Loucy (cell line): ENCODE data around the gene DRAM2.

Experiments used
- H2AFZ ChIP-seq: fragments of 200-600 bp; sonication (generic); 2 replicates; pipeline ENCODE4 v1.6.0; 2016; ENCODE audit warnings: antibody characterized with exemption, mild to moderate bottlenecking, low read length, moderate library complexity
- H3F3A ChIP-seq: fragments of 200-600 bp; 2 replicates; pipeline ENCODE4 v1.6.0; 2016; ENCODE audit warnings: antibody characterized with exemption, low read depth, mild to moderate bottlenecking
- H3K27me3 ChIP-seq: fragments of 200-600 bp; sonication (generic); 2 replicates; pipeline ENCODE4 v1.6.1; 2014; ENCODE audit warnings: low read length, mild to moderate bottlenecking; ENCODE audit not compliant: insufficient read depth, poor library complexity, severe bottlenecking
- H3K36me3 ChIP-seq: fragments of 200-600 bp; sonication (generic); 2 replicates; pipeline ENCODE4 v1.6.1; 2016; ENCODE audit warnings: low read length; ENCODE audit not compliant: insufficient read depth
- H3K4me1 ChIP-seq: fragments of 200-600 bp; sonication (generic); 2 replicates; pipeline ENCODE4 v1.5.1; 2014; ENCODE audit warnings: low read length, mild to moderate bottlenecking; ENCODE audit not compliant: insufficient read depth, poor library complexity, severe bottlenecking
- H3K4me2 ChIP-seq: fragments of 200-600 bp; sonication (generic); 2 replicates; pipeline ENCODE4 v1.6.0; 2014; ENCODE audit warnings: antibody characterized with exemption, low read length, low read depth, mild to moderate bottlenecking; ENCODE audit not compliant: poor library complexity, severe bottlenecking
- H3K4me3 ChIP-seq: fragments of 200-600 bp; sonication (generic); 2 replicates; pipeline ENCODE4 v1.5.1; 2014; ENCODE audit warnings: low read length, mild to moderate bottlenecking, mixed read lengths; ENCODE audit not compliant: poor library complexity, severe bottlenecking
- H3K79me2 ChIP-seq: fragments of 200-600 bp; sonication (generic); 2 replicates; pipeline ENCODE4 v1.6.1; 2014; ENCODE audit warnings: low read length; ENCODE audit not compliant: insufficient read depth
- H3K9ac ChIP-seq: fragments of 200-600 bp; sonication (generic); 2 replicates; pipeline ENCODE4 v1.6.0; 2014; ENCODE audit warnings: mild to moderate bottlenecking, low read depth, low read length, moderate library complexity; ENCODE audit not compliant: poor library complexity, severe bottlenecking
- H3K9me2 ChIP-seq: fragments of 200-600 bp; sonication (generic); replicated peaks from 2 replicates; pipeline ENCODE4 v1.6.1; 2016; ENCODE audit warnings: low read depth, low read length, mixed read lengths
- H3K9me3 ChIP-seq: fragments of 200-600 bp; sonication (generic); 2 replicates; pipeline ENCODE4 v1.6.1; 2014; ENCODE audit warnings: mild to moderate bottlenecking, antibody characterized with exemption, low read length, low read depth; ENCODE audit not compliant: insufficient read depth
- H4K20me1 ChIP-seq: fragments of 200-600 bp; sonication (generic); 2 replicates; pipeline ENCODE4 v1.6.0; 2014; ENCODE audit warnings: antibody characterized with exemption, low read length, mild to moderate bottlenecking; ENCODE audit not compliant: insufficient read depth, poor library complexity, severe bottlenecking
- EZH2phosphoT487 ChIP-seq: fragments of 200-600 bp; IDR thresholded peaks from 2 replicates; pipeline ENCODE4 v1.6.1; 2018; ENCODE audit warnings: antibody characterized with exemption, mild to moderate bottlenecking, moderate library complexity, borderline replicate concordance
- TF ChIP-seq, protein P1 (sequence below): fragments of 200-600 bp; sonication (generic); conservative IDR thresholded peaks from 2 replicates; pipeline ENCODE4 v1.5.1; 2014; ENCODE audit warnings: mild to moderate bottlenecking, antibody characterized with exemption, low read length

DRAM2 gene

DNA sequence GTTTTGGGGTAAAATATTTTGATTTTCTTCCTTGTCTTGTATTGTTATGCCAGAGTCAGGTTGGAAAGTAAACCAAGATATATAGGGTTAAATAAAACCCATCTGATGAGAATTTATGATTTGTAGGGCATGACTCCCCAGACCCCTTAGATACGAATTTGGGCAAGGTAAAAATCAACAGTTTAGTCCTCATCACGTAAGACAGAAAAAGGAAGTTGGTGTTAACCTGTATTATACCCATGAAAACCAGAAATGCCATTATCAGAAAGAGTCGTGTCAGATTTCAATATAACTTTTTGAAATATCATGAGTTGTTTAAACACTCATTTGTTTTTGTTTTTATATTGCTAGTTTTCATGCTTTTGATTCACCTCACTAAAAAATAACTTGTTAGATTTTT is 11.9 kb upstream of the DRAM2 start:
- Histone ChIP-seq H4K20me1 (peaks cover 72% of the 10 kb centered on the region), H3K9ac (peak overlapping the region; percentile 19), H3K9me2 (no peaks in the 10 kb centered on the region), H3K36me3 (peaks cover 61% of the 10 kb centered on the region), H3K4me1 (peaks cover 62% of the 10 kb centered on the region), H3F3A (no peaks in the 10 kb centered on the region), H3K4me3 (peak overlapping the region; percentile 48), H3K4me2 (peak overlapping the region; percentile 63), H2AFZ (no peak overlapping the region), H3K9me3 (no peaks in the 10 kb centered on the region), H3K79me2 (peaks cover 98% of the 10 kb centered on the region), H3K27me3 (no peaks in the 10 kb centered on the region)
- TF ChIP-seq EZH2phosphoT487 = no peak
- TF ChIP-seq, protein P1, sequence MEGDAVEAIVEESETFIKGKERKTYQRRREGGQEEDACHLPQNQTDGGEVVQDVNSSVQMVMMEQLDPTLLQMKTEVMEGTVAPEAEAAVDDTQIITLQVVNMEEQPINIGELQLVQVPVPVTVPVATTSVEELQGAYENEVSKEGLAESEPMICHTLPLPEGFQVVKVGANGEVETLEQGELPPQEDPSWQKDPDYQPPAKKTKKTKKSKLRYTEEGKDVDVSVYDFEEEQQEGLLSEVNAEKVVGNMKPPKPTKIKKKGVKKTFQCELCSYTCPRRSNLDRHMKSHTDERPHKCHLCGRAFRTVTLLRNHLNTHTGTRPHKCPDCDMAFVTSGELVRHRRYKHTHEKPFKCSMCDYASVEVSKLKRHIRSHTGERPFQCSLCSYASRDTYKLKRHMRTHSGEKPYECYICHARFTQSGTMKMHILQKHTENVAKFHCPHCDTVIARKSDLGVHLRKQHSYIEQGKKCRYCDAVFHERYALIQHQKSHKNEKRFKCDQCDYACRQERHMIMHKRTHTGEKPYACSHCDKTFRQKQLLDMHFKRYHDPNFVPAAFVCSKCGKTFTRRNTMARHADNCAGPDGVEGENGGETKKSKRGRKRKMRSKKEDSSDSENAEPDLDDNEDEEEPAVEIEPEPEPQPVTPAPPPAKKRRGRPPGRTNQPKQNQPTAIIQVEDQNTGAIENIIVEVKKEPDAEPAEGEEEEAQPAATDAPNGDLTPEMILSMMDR = no peak

DNA sequence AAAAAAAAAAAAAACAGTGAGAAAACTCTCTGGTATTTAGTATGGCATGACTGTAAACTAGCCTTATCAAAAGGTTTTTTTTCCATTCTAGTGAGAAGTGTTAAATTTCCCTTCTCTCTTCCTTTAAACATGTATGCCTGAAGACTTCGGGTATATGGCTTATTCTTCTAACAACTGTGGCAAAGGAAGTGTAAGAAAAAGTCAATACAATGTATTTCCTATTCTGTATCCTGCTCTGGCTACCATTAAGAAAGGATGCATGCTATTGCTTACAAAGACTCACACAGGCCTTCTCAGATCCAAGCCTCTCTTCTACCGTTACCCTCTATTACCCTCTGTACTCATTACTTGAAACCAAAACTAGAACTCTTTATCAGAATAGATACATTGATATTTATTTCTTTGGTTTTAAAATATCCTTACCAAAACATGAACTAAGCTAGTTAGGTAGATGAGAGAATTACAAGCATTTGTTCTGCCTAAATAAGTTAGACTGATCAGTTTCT is 8.5 kb upstream of the DRAM2 start:
- peak overlapping the region; percentile 42 for H3K4me3 ChIP-seq
- H3K36me3 ChIP-seq = peaks cover 47% of the 10 kb centered on the region
- H2AFZ ChIP-seq = no peak overlapping the region
- no peaks in the 10 kb centered on the region for H3F3A ChIP-seq
- H3K4me2 ChIP-seq = peak overlapping the region; percentile 63
- peaks cover 75% of the 10 kb centered on the region for H4K20me1 ChIP-seq
- no peaks in the 10 kb centered on the region for H3K27me3 ChIP-seq
- H3K9me2 ChIP-seq = no peaks in the 10 kb centered on the region
- peaks cover 76% of the 10 kb centered on the region for H3K4me1 ChIP-seq
- H3K79me2 ChIP-seq = peaks cover 99% of the 10 kb centered on the region
- no peaks in the 10 kb centered on the region for H3K9me3 ChIP-seq
- H3K9ac ChIP-seq = peak overlapping the region; percentile 15
- no peak for TF ChIP-seq EZH2phosphoT487

DNA sequence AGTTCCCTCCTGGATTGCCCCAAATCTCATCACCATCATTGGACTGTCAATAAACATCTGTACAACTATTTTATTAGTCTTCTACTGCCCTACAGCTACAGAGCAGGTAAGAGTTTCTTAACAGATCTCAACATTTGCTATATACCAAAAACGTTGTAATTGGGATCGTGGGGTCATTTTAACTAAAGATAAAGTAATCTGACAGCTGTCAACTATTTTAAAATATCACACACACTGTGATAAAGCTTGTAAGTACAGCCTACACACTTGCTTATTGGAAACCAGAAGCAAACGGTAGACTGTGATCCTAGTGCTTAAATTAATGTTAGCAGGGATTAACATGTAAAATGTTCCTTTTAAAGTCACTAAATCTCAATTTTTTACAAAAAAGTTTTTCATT is 8.1 kb upstream of the DRAM2 start:
- no peaks in the 10 kb centered on the region for H3K9me3 ChIP-seq
- peak overlapping the region; percentile 15 for H3K9ac ChIP-seq
- no peak for TF ChIP-seq EZH2phosphoT487
- TF ChIP-seq, protein P1 = no peak
- H3K9me2 ChIP-seq = no peaks in the 10 kb centered on the region
- H2AFZ ChIP-seq = no peak overlapping the region
- H3K36me3 ChIP-seq = peaks cover 42% of the 10 kb centered on the region
- H3K4me3 ChIP-seq = peak overlapping the region; percentile 42
- H3K4me1 ChIP-seq = peaks cover 76% of the 10 kb centered on the region
- H3K79me2 ChIP-seq = peaks cover 99% of the 10 kb centered on the region
- no peaks in the 10 kb centered on the region for H3F3A ChIP-seq
- H3K4me2 ChIP-seq = peak overlapping the region; percentile 63
- peaks cover 70% of the 10 kb centered on the region for H4K20me1 ChIP-seq
- no peaks in the 10 kb centered on the region for H3K27me3 ChIP-seq
